Natural killer cell (primary cell): ENCODE data around the gene FMC1. TPM values are rescaled to one million over a fixed set of nuclear protein-coding genes. Genes with fewer than 3 reads are reported as not detected.

Source experiments
- ATAC-seq, 3 donors: fragments of 150-1000 bp in 2 of 3; fragments of 200-7000 bp in 1 of 3; cut with Tn5 transposase; 1 replicate in 1 of 3; 2 replicates in 2 of 3; pipeline ENCODE4 v1.10.0; 2021; ENCODE audit warnings: mild to moderate bottlenecking in 2 of 3, moderate library complexity in 2 of 3
- DNase-seq, 2 donors: peaks; one replicate each; pipeline versions ENCODE4 v3.0.0 to v3.0.0-alpha.2; 2013 to 2021; ENCODE audit warnings: mixed read lengths in 1 of 2
- H3K27ac ChIP-seq: one replicate; pipeline ENCODE4 v1.5.1; 2013; ENCODE audit warnings: mild to moderate bottlenecking, low read length
- H3K27me3 ChIP-seq: one replicate; pipeline ENCODE4 v1.6.1; 2013; ENCODE audit warnings: low read length; ENCODE audit not compliant: control insufficient read depth, insufficient read depth
- H3K36me3 ChIP-seq: one replicate; pipeline ENCODE4 v1.6.1; 2013; ENCODE audit warnings: low read length; ENCODE audit not compliant: control insufficient read depth, insufficient read depth
- H3K4me1 ChIP-seq: one replicate; pipeline ENCODE4 v1.6.1; 2013; ENCODE audit warnings: low read length; ENCODE audit not compliant: control insufficient read depth, insufficient read depth
- H3K4me3 ChIP-seq: one replicate; pipeline ENCODE4 v1.5.1; 2013; ENCODE audit warnings: low read length
- H3K9me3 ChIP-seq: one replicate; pipeline ENCODE4 v1.6.1; 2013; ENCODE audit warnings: low read length; ENCODE audit not compliant: control insufficient read depth, insufficient read depth
- H3K27ac Mint-ChIP-seq, 2 donors: one replicate each; pipeline ENCODE4 v1.8.0; 2022; ENCODE audit warnings: mild to moderate bottlenecking in 2 of 2, mixed read lengths in 2 of 2, moderate library complexity in 1 of 2
- H3K27me3 Mint-ChIP-seq, 2 donors: one replicate each; pipeline ENCODE4 v1.8.0; 2022; ENCODE audit warnings: low read depth in 2 of 2, mixed read lengths in 2 of 2
- H3K36me3 Mint-ChIP-seq: one replicate; pipeline ENCODE4 v1.8.0; 2022; ENCODE audit warnings: mixed read lengths
- H3K4me1 Mint-ChIP-seq, 2 donors: one replicate each; pipeline ENCODE4 v1.8.0; 2022; ENCODE audit warnings: mixed read lengths in 2 of 2
- H3K4me3 Mint-ChIP-seq: one replicate; pipeline ENCODE4 v1.8.0; 2022; ENCODE audit warnings: mild to moderate bottlenecking, moderate library complexity, mixed read lengths
- H3K9me3 Mint-ChIP-seq, 2 donors: one replicate each; pipeline ENCODE4 v1.8.0; 2022; ENCODE audit warnings: mixed read lengths in 2 of 2
- WGBS: methylation state at CpG from one replicate; pipeline ENCODE4 v1.1.7; 2013; ENCODE audit warnings: missing lambda C conversion rate; ENCODE audit not compliant: insufficient coverage; 5-methylcytosine and 5-hydroxymethylcytosine counted together
- intact Hi-C: fragments of 100-400 bp; cut with micrococcal nuclease; formaldehyde crosslinking; loops from one replicate; pipeline ENCODE4 v1.14.2; 2022
- total RNA-seq, 4 donors: library from RNA; stranded (reverse); fragments of 120-200 nt in 1 of 4; gene quantifications; one replicate each; pipeline versions ENCODE4 v1.2.3 to v1.2.4, GENCODE V29; 2013 to 2022
- TF ChIP-seq, protein P1 (sequence below): fragments of 200-600 bp; IDR thresholded peaks from one replicate; pipeline ENCODE4 v1.8.0; 2022; ENCODE audit warnings: antibody characterized with exemption

Gene FMC1
- total RNA-seq, 3 donors from 2014 or later (not counting 1 experiment from before 2014, with no cell fraction given), result 5.1 to 7.2 (median 6.9) TPM

DNA sequence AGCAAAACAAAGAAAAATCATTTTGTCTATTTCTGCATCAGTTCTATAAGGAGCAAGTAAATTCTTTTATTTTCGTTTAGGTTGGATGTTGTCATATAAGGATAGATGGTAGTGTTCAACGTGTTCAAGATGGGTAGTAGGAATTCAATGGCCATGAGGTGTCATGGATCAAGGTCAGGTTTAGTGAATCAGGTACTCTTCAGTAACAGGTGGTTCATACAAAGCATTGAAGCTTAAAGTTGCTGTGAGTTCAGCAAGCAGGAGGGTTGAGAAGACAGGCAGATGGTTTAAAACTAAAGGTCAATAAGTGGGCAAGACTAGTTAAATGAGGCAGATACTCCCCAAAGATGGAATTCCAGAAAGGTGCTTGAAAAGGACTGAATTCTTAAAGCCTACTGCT is 24.2 kb downstream of the FMC1 start:
- Histone ChIP-seq H3K4me1 (peaks cover 7% of the 10 kb centered on the region), H3K27ac (no peak overlapping the region), H3K36me3 (peaks cover 18% of the 10 kb centered on the region), H3K27me3 (no peaks in the 10 kb centered on the region), H3K4me3 (no peak overlapping the region), H3K9me3 (no peaks in the 10 kb centered on the region)
- Mint-ChIP-seq H3K9me3 (no peaks in the 10 kb centered on the region), H3K4me3 (no peak overlapping the region), H3K36me3 (no peaks in the 10 kb centered on the region), H3K27me3 (no peaks in the 10 kb centered on the region), H3K4me1 (peaks cover 55 to 58% of the 10 kb centered on the region in 2 donors), H3K27ac (peak overlapping the region in 1 of 2 donors; percentile 12)
- 87% methylated on average over 2 of the region's 2 CpGs for WGBS
- ATAC-seq (no peak), DNase-seq (no peak)
- TF ChIP-seq, protein P1, sequence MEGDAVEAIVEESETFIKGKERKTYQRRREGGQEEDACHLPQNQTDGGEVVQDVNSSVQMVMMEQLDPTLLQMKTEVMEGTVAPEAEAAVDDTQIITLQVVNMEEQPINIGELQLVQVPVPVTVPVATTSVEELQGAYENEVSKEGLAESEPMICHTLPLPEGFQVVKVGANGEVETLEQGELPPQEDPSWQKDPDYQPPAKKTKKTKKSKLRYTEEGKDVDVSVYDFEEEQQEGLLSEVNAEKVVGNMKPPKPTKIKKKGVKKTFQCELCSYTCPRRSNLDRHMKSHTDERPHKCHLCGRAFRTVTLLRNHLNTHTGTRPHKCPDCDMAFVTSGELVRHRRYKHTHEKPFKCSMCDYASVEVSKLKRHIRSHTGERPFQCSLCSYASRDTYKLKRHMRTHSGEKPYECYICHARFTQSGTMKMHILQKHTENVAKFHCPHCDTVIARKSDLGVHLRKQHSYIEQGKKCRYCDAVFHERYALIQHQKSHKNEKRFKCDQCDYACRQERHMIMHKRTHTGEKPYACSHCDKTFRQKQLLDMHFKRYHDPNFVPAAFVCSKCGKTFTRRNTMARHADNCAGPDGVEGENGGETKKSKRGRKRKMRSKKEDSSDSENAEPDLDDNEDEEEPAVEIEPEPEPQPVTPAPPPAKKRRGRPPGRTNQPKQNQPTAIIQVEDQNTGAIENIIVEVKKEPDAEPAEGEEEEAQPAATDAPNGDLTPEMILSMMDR, result no peak
- intact Hi-C loops, result no loop called here

DNA sequence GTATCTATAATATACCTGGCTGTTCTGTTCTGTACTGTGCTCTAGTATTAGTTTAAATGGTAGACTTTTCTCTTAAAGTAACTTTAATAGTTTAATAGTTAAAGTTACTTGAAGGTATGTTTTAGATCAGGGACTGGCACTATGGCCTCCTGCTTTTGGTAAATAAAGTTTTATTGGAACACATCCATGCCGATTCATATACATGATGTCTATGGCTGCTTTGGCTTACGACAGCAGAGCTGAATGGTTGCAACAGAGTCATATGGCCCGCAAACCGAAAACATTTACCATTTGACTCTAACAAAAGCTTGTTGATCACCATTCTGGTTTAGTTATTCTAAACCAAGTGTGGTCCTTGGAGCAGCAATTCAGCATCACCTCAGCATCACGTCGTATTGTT is 25.3 kb downstream of the FMC1 start:
- H3K4me3 Mint-ChIP-seq, result no peak overlapping the region

DNA sequence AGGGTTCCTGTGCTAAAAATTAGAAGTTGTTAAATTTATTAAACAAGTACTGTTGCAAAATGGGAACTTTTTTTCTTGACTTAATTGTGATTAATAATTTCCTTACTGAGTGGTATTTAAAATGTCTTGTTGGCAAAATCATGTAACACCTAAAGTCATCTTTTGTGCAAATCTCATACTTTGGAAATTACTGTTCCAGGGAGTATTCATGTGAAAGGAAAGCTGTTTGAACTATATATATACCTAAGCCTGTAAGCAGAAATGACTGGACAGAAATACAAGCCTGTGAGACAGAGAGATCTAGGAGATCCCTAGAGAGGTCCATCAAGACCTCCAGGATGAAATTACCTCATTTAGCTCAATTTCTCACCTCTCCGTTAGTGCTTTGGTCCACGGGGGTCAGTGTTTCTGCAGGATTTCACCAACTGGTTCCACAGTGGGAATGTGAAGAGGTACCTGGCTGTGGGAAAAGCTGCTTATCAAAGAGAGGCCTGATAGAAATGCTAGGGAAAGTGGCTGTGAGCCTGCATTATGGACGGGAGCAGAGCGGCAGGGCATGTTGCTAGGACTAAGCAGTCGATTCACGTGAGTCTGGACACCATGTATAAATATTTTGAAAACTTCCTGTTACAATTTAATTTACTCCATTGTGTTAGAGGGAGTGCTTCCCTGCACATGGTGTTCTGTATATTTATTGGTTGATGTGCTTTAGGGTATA is 26.5 kb downstream of the FMC1 start:
- no peak for DNase-seq
- Mint-ChIP-seq H3K4me1 (peaks cover 58 to 61% of the 10 kb centered on the region in 2 donors), H3K4me3 (no peak overlapping the region), H3K9me3 (no peaks in the 10 kb centered on the region), H3K27me3 (no peaks in the 10 kb centered on the region), H3K36me3 (no peaks in the 10 kb centered on the region), H3K27ac (peak overlapping the region in 1 of 2 donors; percentile 21)
- WGBS, result 96% methylated on average over 4 of the region's 6 CpGs
- no peaks in the 10 kb centered on the region for H3K27me3 ChIP-seq
- ATAC-seq, result no peak
- peaks cover 5% of the 10 kb centered on the region for H3K4me1 ChIP-seq
- intact Hi-C loops, result no loop called here
- H3K27ac ChIP-seq, result no peak overlapping the region
- no peaks in the 10 kb centered on the region for H3K9me3 ChIP-seq
- peaks cover 21% of the 10 kb centered on the region for H3K36me3 ChIP-seq
- H3K4me3 ChIP-seq, result no peak overlapping the region
- TF ChIP-seq, protein P1, result no peak

More for the DNA sequence above, 25.3 kb downstream of the FMC1 start:
- intact Hi-C loops, result no loop called here
- no peaks in the 10 kb centered on the region for H3K9me3 ChIP-seq
- no peaks in the 10 kb centered on the region for H3K36me3 Mint-ChIP-seq
- H3K36me3 ChIP-seq, result peaks cover 18% of the 10 kb centered on the region
- H3K27me3 Mint-ChIP-seq, result no peaks in the 10 kb centered on the region
- H3K4me1 Mint-ChIP-seq, result peaks cover 55 to 58% of the 10 kb centered on the region in 2 donors
- no peak overlapping the region for H3K27ac ChIP-seq
- TF ChIP-seq, protein P1, result no peak
- ATAC-seq (no peak), DNase-seq (no peak)
- H3K27ac Mint-ChIP-seq, result no peak overlapping the region
- H3K4me1 ChIP-seq, result peaks cover 7% of the 10 kb centered on the region
- 97% methylated on average over 6 of the region's 6 CpGs for WGBS
- H3K4me3 ChIP-seq, result no peak overlapping the region
- H3K27me3 ChIP-seq, result no peaks in the 10 kb centered on the region
- H3K9me3 Mint-ChIP-seq, result no peaks in the 10 kb centered on the region
